AG04449 (cell line): Measurements from ENCODE around the gene INTS1.

Experiments used
- CTCF ChIA-PET: fragments of 350-600 bp; formaldehyde crosslinking; extraction: SDS; loops from one replicate; lab custom pipeline; 2021; ENCODE audit warnings: antibody characterized with exemption; lab: Yijun Ruan, JAX
- POLR2A ChIA-PET: fragments of 400-600, 350-600 bp; formaldehyde crosslinking; extraction: SDS; loops from one replicate; lab custom pipeline; 2020; ENCODE audit warnings: antibody characterized with exemption, inconsistent platforms; lab: Yijun Ruan, JAX
- DNase-seq: peaks from one replicate; pipeline ENCODE4 v3.0.0-alpha.2; 2010; ENCODE audit warnings: low read depth, low spot score
- H3K4me3 ChIP-seq: 2 replicates; pipeline ENCODE4 v1.5.1; 2011; ENCODE audit warnings: low read depth, mild to moderate bottlenecking, control low read depth, low read length
- TF ChIP-seq, protein P1 (sequence below): IDR thresholded peaks from one replicate; pipeline ENCODE4 v1.5.1; 2011; ENCODE audit warnings: mild to moderate bottlenecking, moderate library complexity, low read length, control low read depth, inconsistent platforms; ENCODE audit not compliant: insufficient read depth; ENCODE audit errors: missing control alignments

The INTS1 gene

DNA sequence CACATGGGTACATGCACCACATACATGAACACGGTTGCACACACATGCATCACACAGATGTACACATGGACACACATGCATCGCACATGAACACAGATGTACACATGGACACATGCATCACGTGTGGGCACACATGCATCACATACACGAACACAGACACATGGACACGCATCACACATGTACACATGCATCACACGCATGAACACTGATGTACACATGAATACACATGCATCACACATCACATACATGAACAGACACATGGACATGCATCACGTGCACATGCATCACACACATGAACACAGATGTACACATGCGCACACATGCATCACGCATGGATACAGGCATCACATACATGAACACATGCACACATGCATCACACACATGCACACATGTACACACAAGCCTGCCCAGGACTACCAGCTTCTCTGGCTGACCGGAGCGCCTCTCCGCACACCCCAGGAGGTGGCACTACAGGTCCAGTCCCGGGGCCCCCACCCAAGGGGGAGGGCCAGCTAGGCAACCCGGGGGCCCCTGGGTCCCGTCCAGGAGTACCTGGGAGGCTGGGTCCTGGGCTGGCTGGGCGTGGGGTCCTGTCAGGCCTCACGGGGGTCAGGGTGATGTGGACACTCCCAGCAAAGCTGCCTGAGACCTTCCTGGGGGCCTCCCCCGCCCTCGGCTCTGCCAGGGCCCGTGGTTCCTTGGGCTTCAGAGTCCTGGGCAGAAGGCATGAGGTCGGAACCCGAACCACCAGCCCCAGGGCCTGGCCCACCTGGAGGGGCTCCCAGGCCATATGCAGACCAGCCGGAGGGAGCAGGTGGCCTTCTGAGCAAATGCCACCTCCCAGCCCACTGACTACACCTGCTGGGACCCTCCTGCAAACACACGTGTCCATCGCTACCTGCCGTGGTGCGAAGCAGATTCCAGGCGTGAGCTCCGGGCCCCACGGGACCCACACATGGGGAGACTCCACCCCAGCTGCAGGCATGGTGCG is 64.5 kb downstream of the INTS1 start:
- CTCF ChIA-PET: interaction anchor here (0.8 to 3.1 kb wide), 5 partner anchors 11 to 214 kb away, joined by 3 to 17 read pairs (median 3); no protein-coding TSS in a partner anchor
- POLR2A ChIA-PET: no interaction called here
- no peak for DNase-seq
- H3K4me3 ChIP-seq: no peak overlapping the region
- TF ChIP-seq, protein P1, sequence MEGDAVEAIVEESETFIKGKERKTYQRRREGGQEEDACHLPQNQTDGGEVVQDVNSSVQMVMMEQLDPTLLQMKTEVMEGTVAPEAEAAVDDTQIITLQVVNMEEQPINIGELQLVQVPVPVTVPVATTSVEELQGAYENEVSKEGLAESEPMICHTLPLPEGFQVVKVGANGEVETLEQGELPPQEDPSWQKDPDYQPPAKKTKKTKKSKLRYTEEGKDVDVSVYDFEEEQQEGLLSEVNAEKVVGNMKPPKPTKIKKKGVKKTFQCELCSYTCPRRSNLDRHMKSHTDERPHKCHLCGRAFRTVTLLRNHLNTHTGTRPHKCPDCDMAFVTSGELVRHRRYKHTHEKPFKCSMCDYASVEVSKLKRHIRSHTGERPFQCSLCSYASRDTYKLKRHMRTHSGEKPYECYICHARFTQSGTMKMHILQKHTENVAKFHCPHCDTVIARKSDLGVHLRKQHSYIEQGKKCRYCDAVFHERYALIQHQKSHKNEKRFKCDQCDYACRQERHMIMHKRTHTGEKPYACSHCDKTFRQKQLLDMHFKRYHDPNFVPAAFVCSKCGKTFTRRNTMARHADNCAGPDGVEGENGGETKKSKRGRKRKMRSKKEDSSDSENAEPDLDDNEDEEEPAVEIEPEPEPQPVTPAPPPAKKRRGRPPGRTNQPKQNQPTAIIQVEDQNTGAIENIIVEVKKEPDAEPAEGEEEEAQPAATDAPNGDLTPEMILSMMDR: no peak

DNA sequence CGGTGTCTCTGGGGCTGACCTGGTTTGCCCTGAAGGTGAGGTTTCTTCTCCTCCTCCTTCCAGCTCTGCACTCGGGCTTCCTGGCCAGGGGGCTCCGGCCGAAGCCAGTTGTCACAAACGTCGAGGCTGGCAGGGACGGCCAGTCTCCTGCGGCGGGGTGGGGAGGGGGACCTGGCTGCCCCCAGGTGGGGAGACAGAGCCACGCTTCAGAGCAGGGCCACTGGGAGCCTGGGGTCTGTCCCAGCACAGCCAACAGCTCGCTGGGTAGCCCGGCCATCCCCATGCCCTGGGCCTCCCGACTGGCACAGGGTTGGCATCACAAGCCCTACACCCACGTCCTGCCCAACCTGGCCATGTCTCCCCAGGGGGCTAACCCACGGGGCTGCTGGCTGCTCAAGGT is 65.4 kb downstream of the INTS1 start:
- POLR2A ChIA-PET: no interaction called here
- CTCF ChIA-PET: interaction anchor here (0.8 to 3.1 kb wide), 4 partner anchors 10 to 36 kb away, joined by 3 to 17 read pairs (median 4); no protein-coding TSS in a partner anchor
- no peak for DNase-seq

DNA sequence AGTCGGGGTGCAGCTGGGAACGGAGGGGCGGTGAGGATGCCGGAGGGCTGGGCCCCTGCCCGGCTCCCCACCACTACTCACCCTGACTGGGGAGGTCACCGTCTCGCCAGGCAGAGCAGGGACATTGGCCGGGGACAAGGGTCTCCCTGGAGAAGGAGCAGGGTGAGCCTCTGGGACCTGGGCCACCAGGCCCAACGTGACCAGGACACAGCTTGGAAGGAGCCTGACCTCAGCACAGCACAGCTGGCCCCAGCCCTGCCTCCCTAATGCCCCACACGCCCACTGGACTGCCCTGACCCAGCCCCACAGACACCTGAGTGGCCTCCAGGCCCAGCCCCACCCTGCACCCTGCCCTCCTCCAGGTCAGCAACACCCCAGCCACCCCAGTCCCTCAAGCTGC is 66.0 kb downstream of the INTS1 start:
- ChIA-PET CTCF (interaction anchor here (0.8 to 3.1 kb wide), 3 partner anchors 11 to 36 kb away, joined by 3 to 17 read pairs (median 3); no protein-coding TSS in a partner anchor), POLR2A (no interaction called here)
- no peak for DNase-seq
- H3K4me3 ChIP-seq: no peak overlapping the region
- TF ChIP-seq, protein P1: no peak

More for the DNA sequence above, 65.4 kb downstream of the INTS1 start:
- no peak overlapping the region for H3K4me3 ChIP-seq
- TF ChIP-seq, protein P1: no peak

DNA sequence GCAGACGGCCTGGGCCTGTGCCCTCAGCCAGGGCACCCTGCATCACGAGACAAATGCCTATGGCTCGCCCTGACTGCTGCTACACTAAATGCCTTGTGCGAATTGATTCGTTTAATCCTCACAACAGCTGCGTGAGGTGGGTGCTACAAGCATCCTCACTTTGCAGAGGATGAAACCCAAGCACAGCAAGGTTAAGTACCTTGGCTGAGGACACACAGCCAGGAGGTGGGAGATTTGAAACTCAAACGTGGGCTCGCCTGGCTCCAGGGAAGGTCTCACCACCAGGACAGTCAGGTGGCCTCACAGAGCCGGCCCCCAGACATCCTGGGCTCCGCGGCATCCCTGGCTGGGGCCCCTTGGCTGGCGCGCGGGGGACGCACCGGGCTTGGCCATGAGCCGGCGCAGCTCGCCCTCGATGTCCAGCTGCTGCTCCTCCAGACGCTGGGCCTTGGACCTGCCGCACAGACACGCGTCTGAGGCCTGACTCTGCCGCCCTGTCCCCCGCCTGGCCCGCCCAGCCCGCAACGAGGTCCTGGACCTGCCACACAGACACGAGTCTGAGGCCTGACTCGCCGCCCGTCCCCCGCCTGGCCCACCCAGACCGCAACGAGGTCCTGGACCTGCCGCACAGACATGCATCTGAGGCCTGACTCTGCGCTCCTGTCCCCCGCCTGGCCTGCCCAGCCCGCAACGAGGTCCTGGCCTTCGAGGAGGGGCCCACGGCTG is 66.9 kb downstream of the INTS1 start:
- no peak for DNase-seq
- CTCF ChIA-PET: interaction anchor here (0.8 kb wide), 1 partner anchor 212 kb away, joined by 3 read pairs; no protein-coding TSS in a partner anchor
- POLR2A ChIA-PET: no interaction called here
- TF ChIP-seq, protein P1: no peak
- no peak overlapping the region for H3K4me3 ChIP-seq

DNA sequence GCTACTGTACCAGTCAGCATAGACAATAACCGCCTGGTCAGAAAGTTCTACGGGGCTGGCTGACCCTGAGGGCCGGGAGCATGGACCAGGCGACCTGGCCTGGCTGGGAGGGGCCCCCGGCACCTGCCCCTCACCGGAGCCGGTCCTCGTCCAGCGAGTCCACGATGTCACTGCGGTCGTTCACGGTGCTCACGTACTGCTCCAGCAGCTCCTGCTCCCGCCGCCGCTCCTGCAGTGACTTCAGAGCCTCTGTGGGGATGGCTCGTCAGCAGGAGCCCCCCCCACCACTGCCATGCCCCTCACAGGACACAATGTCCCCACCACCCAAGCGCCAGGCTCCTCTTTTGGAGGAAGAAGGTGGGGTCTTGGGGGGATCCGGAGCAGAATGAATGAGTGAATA is 67.6 kb downstream of the INTS1 start:
- DNase-seq: no peak
- ChIA-PET CTCF (interaction anchor here (1.3 to 1.4 kb wide), 2 partner anchors 38 to 243 kb away, joined by 4 to 6 read pairs; no protein-coding TSS in a partner anchor), POLR2A (no interaction called here)
- no peak overlapping the region for H3K4me3 ChIP-seq
- TF ChIP-seq, protein P1: no peak
